HG03571 (cell line): ENCODE results near the gene SKA2.
"Not testable (repeated sequence)": the region's sequence is repeated elsewhere in the genome, so short reads cannot be mapped to it uniquely, and the experiment has no call there.

Experiments used
- ATAC-seq: cut with Tn5 transposase; IDR thresholded peaks from one replicate; pipeline ENCODE4 v1.9.1; 2021; ENCODE audit not compliant: unreplicated experiment

Gene SKA2

GRCh38 chr17:59101178-59101577 lies 53.8 kb downstream of the SKA2 start:
- no peak for ATAC-seq

- no peak for ATAC-seq
Observed at GRCh38 chr17:59097876-59098275, 57.1 kb downstream of the SKA2 start.

DNA sequence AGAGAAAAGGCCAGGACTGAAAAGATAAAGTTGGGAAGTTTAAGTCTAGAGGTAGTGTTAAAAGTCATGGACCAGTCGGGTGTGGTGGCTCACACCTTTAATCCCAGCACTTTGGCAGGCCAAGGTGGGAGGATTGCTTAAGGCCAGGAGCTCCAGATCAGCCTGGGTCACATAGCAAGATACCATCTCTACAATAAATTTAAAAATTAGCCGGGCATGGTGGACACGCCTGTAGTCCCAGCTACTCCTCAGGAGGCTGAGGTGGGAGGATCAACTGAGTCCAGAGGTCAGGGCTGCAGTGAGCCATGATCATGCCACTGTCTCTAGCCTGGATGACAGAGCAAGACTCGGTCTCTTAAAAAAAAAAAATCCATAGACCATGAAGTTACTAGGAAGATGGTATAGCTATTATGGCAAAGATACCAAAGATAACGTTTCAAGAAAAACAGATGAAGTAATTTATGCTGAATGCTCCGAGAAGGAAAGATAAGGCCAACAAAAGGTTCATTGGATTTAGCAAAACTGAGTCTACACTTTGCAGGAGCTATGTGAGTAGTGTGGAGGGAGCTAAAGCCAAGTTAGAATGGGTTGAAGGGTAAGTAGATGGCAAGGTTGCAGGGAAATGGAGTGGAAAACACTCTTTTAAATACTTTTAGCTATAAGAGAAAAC lies 60.0 kb downstream of the SKA2 start:
- no peak for ATAC-seq

GRCh38 chr17:59093702-59094231 lies 61.2 kb downstream of the SKA2 start:
- ATAC-seq, result no peak

DNA sequence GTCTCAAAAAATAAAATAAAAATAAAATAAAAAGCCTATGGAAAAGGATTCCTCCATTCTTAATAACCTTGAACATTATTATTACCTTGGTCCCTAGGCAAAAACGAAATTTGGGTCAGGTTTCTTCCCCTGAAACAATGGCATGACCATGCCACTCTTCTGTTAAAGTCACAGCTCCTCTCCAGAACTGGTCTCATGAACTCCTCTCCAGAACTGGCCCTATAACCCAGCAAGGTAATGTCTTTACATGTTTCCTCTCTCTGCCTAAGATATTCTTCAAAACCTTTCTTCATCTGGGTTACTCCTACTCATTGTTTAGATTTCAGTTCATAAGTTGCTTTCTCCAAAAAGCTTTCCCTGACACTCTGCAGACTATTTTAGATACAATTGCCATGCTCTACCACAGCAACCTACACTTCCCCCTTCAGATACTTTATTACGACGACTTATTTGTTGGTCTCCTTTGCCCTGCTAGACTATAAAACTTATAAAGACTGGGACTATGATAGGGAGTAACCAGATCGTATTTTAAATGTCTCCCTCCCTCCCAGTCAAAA lies 61.8 kb downstream of the SKA2 start:
- no peak for ATAC-seq

DNA sequence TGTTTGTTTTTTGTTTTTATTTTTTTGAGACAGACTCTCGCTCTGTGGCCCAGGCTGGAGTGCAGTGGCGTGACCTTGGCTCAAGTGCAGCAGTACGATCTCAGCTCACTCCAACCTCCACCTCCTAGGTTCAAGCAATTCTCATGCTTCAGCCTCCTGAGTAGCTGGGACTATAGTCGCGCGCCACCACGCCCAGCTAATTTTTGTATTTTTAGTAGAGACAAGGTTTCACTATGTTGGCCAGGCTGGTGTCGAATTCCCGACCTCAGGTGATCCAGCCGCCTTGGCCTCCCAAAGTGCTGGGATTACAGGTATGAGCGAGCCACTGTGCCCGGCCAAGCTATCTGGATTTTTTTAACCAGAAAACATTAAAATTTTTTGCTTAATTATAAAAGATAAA lies 64.4 kb downstream of the SKA2 start:
- ATAC-seq, result not testable (repeated sequence)

GRCh38 chr17:59084154-59084553 lies 70.8 kb downstream of the SKA2 start:
- no peak for ATAC-seq

DNA sequence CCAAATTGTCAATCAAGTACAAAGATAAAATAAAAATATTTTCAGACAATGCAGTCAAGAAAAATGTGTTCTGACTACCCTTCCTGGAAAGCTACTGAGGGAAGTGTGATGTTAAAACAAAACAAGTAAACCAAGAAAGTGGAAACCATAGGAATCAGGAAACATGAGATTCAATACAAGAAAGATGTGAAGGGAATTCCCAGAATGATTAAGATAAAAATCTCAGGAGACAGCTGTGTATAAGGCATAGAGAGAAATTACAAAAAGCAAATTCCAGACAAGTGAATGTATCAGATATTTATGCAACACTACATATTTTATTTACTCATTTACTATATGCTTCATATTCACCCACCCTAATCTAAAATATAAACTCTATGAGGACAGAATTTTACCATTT lies 80.5 kb downstream of the SKA2 start:
- no peak for ATAC-seq

DNA sequence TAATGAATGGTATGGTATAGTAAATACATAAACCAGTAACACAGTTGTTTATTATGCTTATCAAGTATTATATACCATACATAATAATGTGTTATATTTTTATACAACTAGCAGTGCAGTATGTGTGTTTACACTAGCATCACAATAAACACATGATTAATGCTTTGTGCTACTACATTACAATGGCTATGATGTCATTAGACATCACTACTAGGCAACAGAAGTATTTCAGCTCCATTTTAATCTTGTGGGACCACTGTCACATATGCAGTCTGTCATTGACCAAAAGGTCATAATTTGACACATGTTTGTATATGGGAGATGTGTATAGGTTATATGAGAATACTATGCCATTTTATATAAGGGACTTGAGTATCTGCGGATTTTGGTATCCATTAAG lies 81.0 kb downstream of the SKA2 start:
- ATAC-seq, result no peak

GRCh38 chr17:59069856-59070255 lies 85.1 kb downstream of the SKA2 start:
- no peak for ATAC-seq

GRCh38 chr17:59067756-59068155 lies 87.2 kb downstream of the SKA2 start:
- no peak for ATAC-seq

- ATAC-seq, result no peak
Observed at GRCh38 chr17:59067340-59067739, 87.6 kb downstream of the SKA2 start.

- ATAC-seq, result no peak
Observed at GRCh38 chr17:59062509-59062908, 92.5 kb downstream of the SKA2 start.
